Peyer's patch (tissue), 4 donors: Measurements from ENCODE around the gene GSTCD.

ENCODE experiments used
- CTCF ChIP-seq, 6 experiments: fragments of 450-650 bp in 4 of 6; fragments of 200-600 bp in 2 of 6; sonication (generic) in 1 of 6; IDR thresholded peaks; one replicate each; pipeline ENCODE4 v1.5.1; 2017 to 2019; ENCODE audit warnings: antibody characterized with exemption in 6 of 6, mild to moderate bottlenecking in 3 of 6, moderate library complexity in 1 of 6
- POLR2A ChIP-seq, 2 donors: fragments of 450-650 bp; IDR thresholded peaks; one replicate each; pipeline ENCODE4 v1.5.1; 2017; ENCODE audit warnings: antibody characterized with exemption in 2 of 2, mild to moderate bottlenecking in 2 of 2, moderate library complexity in 2 of 2

- TF ChIP-seq CTCF (IDR thresholded peaks at IDR 0.05), result no peak
- TF ChIP-seq POLR2A (IDR thresholded peaks at IDR 0.05), result no peak
These were observed 126.6 kb downstream of the GSTCD start for GRCh38 chr4:105835177-105835576.
